IPS-15b (cell line): ENCODE data around the gene THUMPD3.

Experiments
- H3K27me3 ChIP-seq: one replicate; pipeline ENCODE4 v1.6.1; 2013; ENCODE audit warnings: low read length; ENCODE audit not compliant: control insufficient read depth, insufficient read depth
- H3K36me3 ChIP-seq: one replicate; pipeline ENCODE4 v1.6.1; 2013; ENCODE audit warnings: low read length; ENCODE audit not compliant: control insufficient read depth, insufficient read depth
- H3K4me1 ChIP-seq: one replicate; pipeline ENCODE4 v1.6.1; 2013; ENCODE audit warnings: mild to moderate bottlenecking, low read length; ENCODE audit not compliant: control insufficient read depth, insufficient read depth
- H3K4me3 ChIP-seq: one replicate; pipeline ENCODE4 v1.5.1; 2013; ENCODE audit warnings: low read depth, low read length
- H3K9ac ChIP-seq: one replicate; pipeline ENCODE4 v1.6.1; 2013; ENCODE audit warnings: low read depth, mild to moderate bottlenecking, low read length
- H3K9me3 ChIP-seq: one replicate; pipeline ENCODE4 v1.6.1; 2013; ENCODE audit warnings: mild to moderate bottlenecking, low read length; ENCODE audit not compliant: control insufficient read depth, insufficient read depth

The THUMPD3 gene

GRCh38 chr3:9388562-9389272 lies 25.9 kb downstream of the THUMPD3 start:
- Histone ChIP-seq H3K4me1 (no peaks in the 10 kb centered on the region), H3K9me3 (no peaks in the 10 kb centered on the region), H3K27me3 (no peaks in the 10 kb centered on the region), H3K36me3 (peaks cover 27% of the 10 kb centered on the region), H3K4me3 (no peak overlapping the region), H3K9ac (no peak overlapping the region)

- H3K36me3 ChIP-seq, result peaks cover 23% of the 10 kb centered on the region
Measured at GRCh38 chr3:9390265-9390888, 27.5 kb downstream of the THUMPD3 start.

GRCh38 chr3:9392041-9392440 lies 29.2 kb downstream of the THUMPD3 start:
- peaks cover 5% of the 10 kb centered on the region for H3K4me1 ChIP-seq
- no peak overlapping the region for H3K4me3 ChIP-seq
- no peaks in the 10 kb centered on the region for H3K27me3 ChIP-seq
- no peak overlapping the region for H3K9ac ChIP-seq
- no peaks in the 10 kb centered on the region for H3K9me3 ChIP-seq
- peaks cover 23% of the 10 kb centered on the region for H3K36me3 ChIP-seq

More at GRCh38 chr3:9390265-9390888, 27.5 kb downstream of the THUMPD3 start:
- Histone ChIP-seq H3K9me3 (no peaks in the 10 kb centered on the region), H3K9ac (no peak overlapping the region), H3K27me3 (no peaks in the 10 kb centered on the region), H3K4me1 (peaks cover 5% of the 10 kb centered on the region), H3K4me3 (no peak overlapping the region)

GRCh38 chr3:9395570-9396300 lies 32.9 kb downstream of the THUMPD3 start:
- Histone ChIP-seq H3K9ac (peak overlapping the region; percentile 90), H3K27me3 (no peaks in the 10 kb centered on the region), H3K4me3 (peak overlapping the region; percentile 95), H3K9me3 (no peaks in the 10 kb centered on the region), H3K4me1 (peaks cover 7% of the 10 kb centered on the region), H3K36me3 (peaks cover 9% of the 10 kb centered on the region)

GRCh38 chr3:9396301-9396631 lies 33.4 kb downstream of the THUMPD3 start:
- H3K9ac ChIP-seq, result peak overlapping the region; percentile 90
- peaks cover 4% of the 10 kb centered on the region for H3K36me3 ChIP-seq
- peaks cover 10% of the 10 kb centered on the region for H3K4me1 ChIP-seq
- peak overlapping the region; percentile 95 for H3K4me3 ChIP-seq
- no peaks in the 10 kb centered on the region for H3K9me3 ChIP-seq
- H3K27me3 ChIP-seq, result no peaks in the 10 kb centered on the region

- Histone ChIP-seq H3K36me3 (no peaks in the 10 kb centered on the region), H3K27me3 (no peaks in the 10 kb centered on the region), H3K4me1 (peaks cover 15% of the 10 kb centered on the region), H3K4me3 (peak overlapping the region; percentile 95), H3K9ac (peak overlapping the region; percentile 90), H3K9me3 (no peaks in the 10 kb centered on the region)
Measured at GRCh38 chr3:9396632-9397331, 33.9 kb downstream of the THUMPD3 start.

GRCh38 chr3:9397332-9397905 lies 34.6 kb downstream of the THUMPD3 start, which contains the start of gene SETD5:
TSS of gene SETD5 (plus strand) at chr3:9397615. CDS start at chr3:9428939, 31,324 bp downstream.
- no peaks in the 10 kb centered on the region for H3K9me3 ChIP-seq
- peaks cover 17% of the 10 kb centered on the region for H3K4me1 ChIP-seq
- H3K9ac ChIP-seq, result peak within 1 kb of the TSS; percentile 99
- peak within 1 kb of the TSS; percentile 95 for H3K4me3 ChIP-seq
- no peaks in the 10 kb centered on the region for H3K36me3 ChIP-seq
- H3K27me3 ChIP-seq, result no peaks in the 10 kb centered on the region

- Histone ChIP-seq H3K27me3 (no peaks in the 10 kb centered on the region), H3K4me1 (peaks cover 19% of the 10 kb centered on the region), H3K36me3 (no peaks in the 10 kb centered on the region), H3K9ac (peak overlapping the region; percentile 99), H3K9me3 (no peaks in the 10 kb centered on the region), H3K4me3 (peak overlapping the region; percentile 91)
Measured at GRCh38 chr3:9397906-9398699, 35.2 kb downstream of the THUMPD3 start.

- H3K9me3 ChIP-seq, result no peaks in the 10 kb centered on the region
- H3K4me3 ChIP-seq, result peak overlapping the region; percentile 91
- H3K4me1 ChIP-seq, result peaks cover 22% of the 10 kb centered on the region
- H3K9ac ChIP-seq, result peak overlapping the region; percentile 99
- no peaks in the 10 kb centered on the region for H3K36me3 ChIP-seq
- no peaks in the 10 kb centered on the region for H3K27me3 ChIP-seq
Measured at GRCh38 chr3:9398700-9399336, 36.0 kb downstream of the THUMPD3 start.

GRCh38 chr3:9399337-9399703 lies 36.5 kb downstream of the THUMPD3 start:
- no peaks in the 10 kb centered on the region for H3K36me3 ChIP-seq
- H3K4me3 ChIP-seq, result peak overlapping the region; percentile 91
- no peaks in the 10 kb centered on the region for H3K9me3 ChIP-seq
- H3K27me3 ChIP-seq, result no peaks in the 10 kb centered on the region
- H3K9ac ChIP-seq, result peak overlapping the region; percentile 99
- H3K4me1 ChIP-seq, result peaks cover 26% of the 10 kb centered on the region
